HCT116 (cell line): ENCODE measurements around the gene G6PC3. TPM values are rescaled to one million over a fixed set of nuclear protein-coding genes. Genes with fewer than 3 reads are reported as not detected.

ENCODE experiments used
- ATAC-seq: fragments of 200-7000 bp; cut with Tn5 transposase; 2 replicates; pipeline ENCODE4 v1.9.1; 2020; ENCODE audit warnings: mild to moderate bottlenecking, moderate library complexity
- BruUV-seq: library from RNA; stranded (reverse); fragments of 400-500 nt; replicated peaks from 2 replicates; lab custom pipeline; 2021; lab: Mats Ljungman, UMichigan
- CTCF ChIA-PET: fragments of 300-600 bp; sonication (Branson Sonifier 250); formaldehyde crosslinking; loops from one replicate; lab custom pipeline; 2021; ENCODE audit warnings: antibody characterized with exemption; lab: Charles Lee
- POLR2A ChIA-PET: fragments of 300-600, 350-600 bp; sonication (Branson Sonifier 250); formaldehyde crosslinking; loops from one replicate; lab custom pipeline; 2021; ENCODE audit warnings: antibody characterized with exemption; lab: Charles Lee
- RAD21 ChIA-PET, 2 experiments: fragments of 300-600 bp; sonication (Branson Sonifier 250); formaldehyde crosslinking; loops; one replicate each; lab custom pipeline; 2023; ENCODE audit warnings: low total read pairs in 2 of 2; ENCODE audit not compliant: uncharacterized antibody in 2 of 2, unreplicated experiment in 2 of 2, low non-redundant PET in 1 of 2; lab: Charles Lee
- DNase-seq: peaks from one replicate; pipeline ENCODE4 v3.0.0-alpha.2; 2010; ENCODE audit warnings: low read depth, low spot score
- H2AFZ ChIP-seq: fragments of 200-600 bp; shearing (Covaris generic), sonication (generic); 2 replicates; pipeline ENCODE4 v1.6.1; 2017; ENCODE audit warnings: low read depth, mixed run types, mixed read lengths, antibody characterized with exemption, low read length; ENCODE audit not compliant: poor library complexity, severe bottlenecking
- H3K27ac ChIP-seq: 2 replicates; pipeline ENCODE4 v1.5.1; 2012; ENCODE audit warnings: low read depth, low read length
- H3K27me3 ChIP-seq: fragments of 200-600 bp; sonication (generic); 2 replicates; pipeline ENCODE4 v1.6.1; 2016; ENCODE audit warnings: mixed run types, low read length, mixed read lengths; ENCODE audit not compliant: insufficient read depth
- H3K36me3 ChIP-seq, 2 experiments: fragments of 200-500 bp in 1 of 2; fragments of 200-600 bp in 1 of 2; sonication (Bioruptor generic) in 1 of 2; sonication (generic) in 1 of 2; 2 replicates each; pipeline versions ENCODE4 v1.5.1 to v1.6.1; 2014 to 2016; ENCODE audit warnings: low read length in 2 of 2, inconsistent platforms in 1 of 2, mixed read lengths in 1 of 2, mixed run types in 1 of 2; ENCODE audit not compliant: insufficient read depth in 2 of 2, control insufficient read depth in 1 of 2
- H3K4me1 ChIP-seq, 2 experiments: fragments of 200-600 bp in 1 of 2; sonication (generic) in 1 of 2; 2 replicates each; pipeline versions ENCODE4 v1.5.1 to v1.6.1; 2012 to 2017; ENCODE audit warnings: low read length in 2 of 2, inconsistent platforms in 1 of 2, mild to moderate bottlenecking in 1 of 2, mixed read lengths in 1 of 2, mixed run types in 1 of 2, moderate library complexity in 1 of 2; ENCODE audit not compliant: insufficient read depth in 2 of 2, control insufficient read depth in 1 of 2
- H3K4me2 ChIP-seq: fragments of 200-600 bp; sonication (generic); 2 replicates; pipeline ENCODE4 v1.6.1; 2017; ENCODE audit warnings: mixed run types, low read length, mixed read lengths
- H3K4me3 ChIP-seq, 2 experiments: fragments of 200-600 bp in 1 of 2; sonication (generic) in 1 of 2; replicated peaks in 1 of 2; 2 replicates each; pipeline ENCODE4 v1.5.1; 2011 to 2016; ENCODE audit warnings: low read length in 2 of 2, control low read depth in 1 of 2, low read depth in 1 of 2, mild to moderate bottlenecking in 1 of 2, mixed read lengths in 1 of 2, mixed run types in 1 of 2
- H3K79me2 ChIP-seq: fragments of 200-600 bp; sonication (generic); 2 replicates; pipeline ENCODE4 v1.6.1; 2017; ENCODE audit warnings: mild to moderate bottlenecking, mixed run types, low read length, moderate library complexity, mixed read lengths; ENCODE audit not compliant: insufficient read depth
- H3K9ac ChIP-seq: fragments of 200-600 bp; sonication (generic); 2 replicates; pipeline ENCODE4 v1.6.1; 2016; ENCODE audit warnings: low read length, mixed read lengths
- H3K9me2 ChIP-seq: fragments of 200-600 bp; sonication (generic), shearing (Covaris generic); 2 replicates; pipeline ENCODE4 v1.6.1; 2017; ENCODE audit warnings: mixed run types, mild to moderate bottlenecking, moderate library complexity; ENCODE audit not compliant: insufficient read depth
- H3K9me3 ChIP-seq, 2 experiments: fragments of 200-500 bp in 1 of 2; fragments of 200-600 bp in 1 of 2; sonication (Bioruptor generic) in 1 of 2; sonication (generic) in 1 of 2; 2 replicates each; pipeline ENCODE4 v1.6.1; 2014 to 2017; ENCODE audit warnings: low read length in 2 of 2, mixed read lengths in 2 of 2, inconsistent platforms in 1 of 2, low read depth in 1 of 2, mild to moderate bottlenecking in 1 of 2, mixed run types in 1 of 2, moderate library complexity in 1 of 2; ENCODE audit not compliant: control insufficient read depth in 1 of 2, insufficient read depth in 1 of 2
- H4K20me1 ChIP-seq: fragments of 200-600 bp; sonication (generic), shearing (Covaris generic); 2 replicates; pipeline ENCODE4 v1.6.1; 2017; ENCODE audit warnings: mixed run types, mild to moderate bottlenecking, moderate library complexity; ENCODE audit not compliant: insufficient read depth
- CBX3 ChIP-seq: IDR thresholded peaks from 2 replicates; pipeline ENCODE4 v1.6.1; 2012; ENCODE audit warnings: low read depth
- CEBPB ChIP-seq: IDR thresholded peaks from 2 replicates; pipeline ENCODE4 v1.6.1; 2012; ENCODE audit warnings: low read depth
- CTCF ChIP-seq, 3 experiments: fragments of 200-600 bp in 1 of 3; sonication (generic) in 1 of 3; IDR thresholded peaks in 2 of 3; conservative IDR thresholded peaks in 1 of 3; 2 replicates each; pipeline ENCODE4 v1.5.1; 2012 to 2017; ENCODE audit warnings: low read depth in 2 of 3, low read length in 2 of 3, antibody characterized with exemption in 1 of 3, borderline replicate concordance in 1 of 3, control low read depth in 1 of 3, mild to moderate bottlenecking in 1 of 3, mixed read lengths in 1 of 3, mixed run types in 1 of 3, moderate library complexity in 1 of 3; ENCODE audit not compliant: insufficient read depth in 1 of 3
- ELF1 ChIP-seq: IDR thresholded peaks from 2 replicates; pipeline ENCODE4 v1.6.1; 2012; ENCODE audit warnings: low read depth, borderline replicate concordance
- FOSL1 ChIP-seq: IDR thresholded peaks from 2 replicates; pipeline ENCODE4 v1.6.1; 2012; ENCODE audit warnings: low read depth
- POLR2AphosphoS5 ChIP-seq: IDR thresholded peaks from 2 replicates; pipeline ENCODE4 v1.6.1; 2011; ENCODE audit warnings: mild to moderate bottlenecking, low read depth, low read length, moderate library complexity
- RAD21 ChIP-seq: IDR thresholded peaks from 2 replicates; pipeline ENCODE4 v1.6.1; 2012; ENCODE audit warnings: low read depth, mild to moderate bottlenecking
- REST ChIP-seq: IDR thresholded peaks from 2 replicates; pipeline ENCODE4 v1.6.1; 2012; ENCODE audit warnings: low read depth
- SIN3A ChIP-seq: IDR thresholded peaks from 2 replicates; pipeline ENCODE4 v1.6.1; 2012; ENCODE audit warnings: low read depth
- SP1 ChIP-seq: IDR thresholded peaks from 2 replicates; pipeline ENCODE4 v1.6.1; 2012; ENCODE audit warnings: low read depth
- TCF7L2 ChIP-seq: IDR thresholded peaks from 2 replicates; pipeline ENCODE4 v1.7.0; 2011; ENCODE audit warnings: borderline replicate concordance, inconsistent platforms; ENCODE audit not compliant: insufficient read depth, insufficient read length; ENCODE audit errors: extremely low read depth
- YY1 ChIP-seq: IDR thresholded peaks from 2 replicates; pipeline ENCODE4 v1.6.1; 2011; ENCODE audit warnings: low read length, low read depth, moderate library complexity, mild to moderate bottlenecking; ENCODE audit not compliant: insufficient replicate concordance; ENCODE audit errors: extremely low read depth
- ZNF274 ChIP-seq: fragments of 200-500 bp; sonication (Bioruptor generic); IDR thresholded peaks from 2 replicates; pipeline ENCODE4 v1.6.1; 2014; ENCODE audit warnings: mild to moderate bottlenecking, low read depth, low read length, inconsistent platforms
- intact Hi-C: fragments of 100-400 bp; cut with micrococcal nuclease; formaldehyde crosslinking; loops from 2 replicates; pipeline ENCODE4 v1.10.0; 2022
- total RNA-seq: library from RNA; stranded (reverse); gene quantifications from one replicate; pipeline ENCODE4 v1.2.1, GENCODE V29; 2021; ENCODE audit not compliant: unreplicated experiment

Gene G6PC3
- total RNA-seq, 1 experiment from 2014 or later, result 50.6 TPM

- no TSS peak for BruUV-seq
- peaks cover 31 to 38% of the 10 kb centered on the region in 2 experiments for H3K4me1 ChIP-seq
- POLR2A ChIA-PET, result no interaction called here
Measured at GRCh38 chr17:44105941-44106340, 35.4 kb downstream of the G6PC3 start.

More at GRCh38 chr17:44105941-44106340, 35.4 kb downstream of the G6PC3 start:
- no peak overlapping the region for H3K4me2 ChIP-seq
- H3K79me2 ChIP-seq, result no peaks in the 10 kb centered on the region
- intact Hi-C loops, result no loop called here
- peaks cover 0 to 2% of the 10 kb centered on the region in 2 experiments; a peak in 1 of 4 replicates for H3K36me3 ChIP-seq
- no peak overlapping the region for H2AFZ ChIP-seq
- no peak overlapping the region for H3K27ac ChIP-seq
- ChIA-PET RAD21 (no interaction called here), CTCF (interaction anchor here (0.7 kb wide), 1 partner anchor 551 kb away, joined by 4 read pairs; the partner anchor contains the start of gene MEIOC)
- no peaks in the 10 kb centered on the region for H3K9me3 ChIP-seq
- H4K20me1 ChIP-seq, result no peaks in the 10 kb centered on the region
- H3K9me2 ChIP-seq, result no peaks in the 10 kb centered on the region
- no peak overlapping the region for H3K9ac ChIP-seq
- no peak for ATAC-seq
- TF ChIP-seq RAD21 (no peak), CBX3 (no peak), POLR2AphosphoS5 (no peak), FOSL1 (no peak), SIN3A (no peak), CTCF (IDR thresholded peaks at IDR 0.05 in 2 of 3, conservative IDR thresholded peaks at IDR 0.05 in 1 of 3; ENCODE audit: borderline replicate concordance in 1 of 3, insufficient read depth in 1 of 3, low read depth in 2 of 3, low read length in 2 of 3) (no peak), CEBPB (no peak), YY1 (no peak), SP1 (no peak), TCF7L2 (no peak), ZNF274 (no peak), REST (no peak), ELF1 (no peak)
- H3K27me3 ChIP-seq, result no peaks in the 10 kb centered on the region
- H3K4me3 ChIP-seq, result no peak overlapping the region
- DNase-seq, result no peak
